Pulmonary artery endothelial cell (primary cell): ENCODE data around the gene TMEM63A. TPM values are rescaled to one million over a fixed set of nuclear protein-coding genes. Genes with fewer than 3 reads are reported as not detected.

ENCODE experiments used
- DNase-seq: peaks from one replicate; pipeline ENCODE4 v3.0.0-alpha.2; 2011; ENCODE audit warnings: low read depth, low spot score
- total RNA-seq: library from RNA; depleted of rRNA; stranded (reverse); fragments of >200 nt; gene quantifications from 2 replicates; pipeline ENCODE4 v1.2.3, GENCODE V29; 2014

TMEM63A gene
- total RNA-seq, 1 donor from 2014 or later, result 8.3 TPM

GRCh38 chr1:225886159-225887029 is 4.2 kb upstream of the TMEM63A start:
- no peak for DNase-seq

- DNase-seq, result no peak
These were observed 3.2 kb upstream of the TMEM63A start for GRCh38 chr1:225885336-225885735.

GRCh38 chr1:225883616-225884265 is 1.6 kb upstream of the TMEM63A start:
- no peak for DNase-seq

GRCh38 chr1:225882694-225883615 is 775 bp upstream of the TMEM63A start:
- DNase-seq, result no peak

GRCh38 chr1:225881081-225881958 is 860 bp downstream of the TMEM63A start:
- DNase-seq, result peak; percentile 36

DNA sequence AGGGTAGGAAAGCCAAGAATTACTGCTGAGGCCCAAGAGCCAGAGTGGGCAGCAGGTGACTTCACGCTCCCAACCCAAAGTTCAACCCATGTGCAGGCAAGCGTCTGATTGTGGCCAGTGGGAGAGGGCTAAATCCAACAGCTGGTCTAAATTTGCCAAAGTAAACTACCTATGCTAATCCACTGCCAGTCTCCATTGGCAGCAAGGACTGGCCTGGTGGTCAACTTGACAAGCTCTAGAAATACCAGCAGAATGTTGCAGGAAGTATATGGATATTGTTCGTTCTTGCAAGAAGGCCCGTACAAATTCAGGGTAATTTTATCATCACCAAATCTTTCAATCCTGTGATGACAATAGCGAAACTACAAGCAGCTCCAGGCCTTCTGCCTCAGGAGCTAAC is 1.5 kb downstream of the TMEM63A start:
- no peak for DNase-seq

DNA sequence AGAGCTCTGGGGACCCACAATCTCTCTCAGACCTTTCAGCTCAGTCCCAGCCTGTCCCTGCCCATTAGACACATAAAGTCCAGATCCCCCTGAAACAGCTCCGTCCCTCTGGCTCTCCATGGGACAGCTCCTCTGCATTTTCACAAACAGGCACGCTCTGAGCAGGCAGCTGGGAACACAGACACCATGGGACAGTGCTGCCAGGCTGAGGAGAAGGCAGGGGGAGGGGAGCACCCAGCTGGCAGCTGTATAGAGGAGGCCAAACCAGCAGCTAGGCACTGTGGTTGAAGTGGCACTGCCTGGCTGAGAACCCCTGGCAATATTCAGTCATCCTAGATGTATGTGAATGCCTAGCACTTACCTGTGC is 2.0 kb downstream of the TMEM63A start:
- DNase-seq, result no peak

DNA sequence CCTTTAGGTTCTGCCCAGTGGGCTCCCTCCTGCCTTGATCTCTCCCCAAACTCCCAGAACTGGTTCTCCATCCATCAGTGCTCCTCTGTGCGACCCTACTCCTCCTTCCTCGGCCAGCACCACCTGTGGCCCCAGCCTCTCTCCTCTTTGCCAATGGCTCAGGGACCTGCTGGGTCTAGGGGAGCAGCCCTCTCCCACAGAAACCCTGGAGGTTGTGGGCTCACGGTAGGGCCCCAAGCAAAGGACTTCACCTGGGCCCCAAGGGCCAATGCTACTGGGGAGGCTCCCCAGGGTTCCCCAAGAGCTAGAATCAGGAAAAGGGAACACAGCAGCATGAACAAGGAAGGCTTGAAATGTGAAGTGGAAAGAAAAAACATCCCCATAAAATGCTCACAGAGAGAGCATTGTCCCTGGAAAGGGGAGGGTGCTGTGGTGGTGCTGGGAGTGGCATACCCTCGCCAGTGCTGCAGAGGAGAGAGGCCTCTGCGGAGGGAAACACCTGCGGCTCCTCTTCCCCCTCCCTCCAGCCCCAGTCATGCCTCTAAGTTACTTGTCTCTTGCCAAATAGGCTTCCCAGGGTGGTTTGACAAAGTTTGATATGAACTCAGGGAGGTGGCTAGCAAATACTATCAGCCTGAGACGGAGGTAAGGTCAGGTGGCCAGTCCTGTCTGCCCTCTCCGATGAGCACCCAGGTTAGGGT is 2.5 kb downstream of the TMEM63A start:
- DNase-seq, result no peak

GRCh38 chr1:225878282-225878681 is 3.9 kb downstream of the TMEM63A start:
- DNase-seq, result no peak

- no peak for DNase-seq
These were observed 4.6 kb downstream of the TMEM63A start for GRCh38 chr1:225877580-225877979.

DNA sequence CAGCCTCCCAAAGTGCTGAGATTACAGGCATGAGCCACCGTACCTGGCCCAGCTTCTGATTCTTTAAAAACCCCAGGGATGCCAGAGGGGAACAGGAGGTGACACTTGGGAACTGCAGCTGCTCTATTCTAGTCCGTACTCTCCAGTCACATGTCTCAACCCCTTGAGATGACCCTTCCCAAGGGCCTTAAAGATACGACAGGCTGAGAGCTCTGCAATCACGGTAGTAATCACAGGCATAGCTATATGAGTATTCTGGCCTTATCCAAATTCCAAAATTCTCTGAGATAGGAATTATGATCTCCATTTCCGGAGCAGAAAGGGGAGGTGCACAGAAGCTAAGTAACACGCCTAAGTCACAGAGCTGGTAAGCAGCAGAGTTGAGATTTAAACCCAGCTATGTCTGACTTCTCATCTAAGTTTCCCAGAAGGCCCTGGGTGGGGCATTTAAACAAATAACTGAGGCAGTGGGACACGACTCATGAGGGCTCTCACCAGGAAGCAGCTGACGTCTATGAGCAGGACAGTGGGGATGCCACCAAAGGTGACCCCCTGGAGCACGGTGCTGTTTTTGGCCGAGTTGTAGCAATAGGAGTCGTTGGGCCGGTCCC is 5.2 kb downstream of the TMEM63A start:
- no peak for DNase-seq

- no peak for DNase-seq
These were observed 7.0 kb downstream of the TMEM63A start for GRCh38 chr1:225875044-225875815.

- DNase-seq, result no peak
These were observed 7.7 kb downstream of the TMEM63A start for GRCh38 chr1:225874431-225874830.

- DNase-seq, result no peak
These were observed 8.8 kb downstream of the TMEM63A start for GRCh38 chr1:225873281-225873850.

DNA sequence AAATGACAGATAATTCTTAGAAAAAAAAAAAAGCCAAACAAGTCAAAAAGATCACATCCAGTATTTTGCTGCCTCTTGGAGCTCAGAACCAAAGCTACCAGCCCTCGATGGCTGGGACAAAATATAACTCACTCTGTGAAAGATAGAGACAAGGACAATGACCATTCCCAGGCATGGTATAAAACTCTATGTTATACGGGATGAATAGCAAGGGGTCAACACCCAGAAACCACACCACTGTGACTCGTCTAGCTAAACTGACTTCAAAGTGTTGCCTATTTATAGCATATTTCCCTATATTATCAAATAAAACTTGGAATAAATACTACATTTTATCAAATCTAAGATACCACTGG is 10.1 kb downstream of the TMEM63A start:
- DNase-seq, result no peak

DNA sequence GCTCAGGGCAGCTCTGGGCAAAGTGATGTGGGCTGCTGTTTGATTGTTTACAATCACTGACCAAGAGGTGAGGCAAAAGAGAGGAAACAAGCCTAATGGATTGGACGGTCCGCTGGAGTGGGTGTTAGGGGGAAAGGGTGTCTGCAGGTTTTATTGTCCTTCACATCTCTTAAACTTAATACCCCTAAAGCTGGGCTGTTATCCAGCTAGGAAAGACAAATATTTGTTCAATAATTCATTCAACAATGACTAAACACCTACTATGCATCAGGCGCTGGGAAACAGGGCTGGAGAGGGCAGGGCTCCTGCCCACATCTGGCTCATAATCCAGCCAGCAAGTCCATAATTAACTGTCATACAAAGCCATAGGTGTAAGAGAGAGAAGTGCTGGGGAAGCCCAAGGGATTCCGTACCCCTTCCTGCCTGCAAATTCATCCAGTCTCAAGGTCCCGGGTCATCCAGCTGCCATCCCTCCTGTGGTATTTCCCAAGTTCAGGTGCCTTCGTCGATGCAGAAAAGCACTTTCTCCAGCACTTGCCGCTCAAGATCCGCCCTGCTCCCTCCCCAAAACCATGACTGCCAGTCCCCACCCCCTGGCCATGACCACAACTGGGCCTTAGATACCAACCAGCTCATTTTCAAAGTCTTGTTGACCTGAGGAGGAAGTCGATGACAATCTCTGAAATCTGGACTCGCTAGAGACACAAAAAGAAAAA is 10.7 kb downstream of the TMEM63A start:
- DNase-seq, result no peak

DNA sequence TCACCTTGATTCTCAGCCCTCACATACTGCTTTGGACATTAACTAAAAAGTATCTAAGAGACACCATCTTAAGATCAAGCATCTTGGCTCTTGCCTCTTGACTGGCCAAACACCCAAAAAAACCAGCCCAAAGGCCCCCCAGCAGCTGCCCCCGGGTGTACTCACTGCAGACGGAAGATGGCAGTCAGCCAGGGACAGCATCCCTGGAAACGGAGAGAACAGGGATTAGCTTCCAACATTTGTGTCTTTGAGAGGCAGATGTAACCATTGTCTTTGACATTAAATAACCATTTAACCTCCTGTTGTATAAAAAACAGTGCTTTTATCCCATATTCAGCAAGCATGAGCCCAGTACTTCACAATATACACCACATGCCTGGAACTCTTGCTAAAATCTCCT is 11.3 kb downstream of the TMEM63A start:
- no peak for DNase-seq
